Measurements from ENCODE around the gene OR6S1. TPM values are rescaled to one million over a fixed set of nuclear protein-coding genes. Genes with fewer than 3 reads are reported as not detected.

Gene OR6S1
- total and polyA plus RNA-seq, 2 experiments from 2014 or later: not detected

GRCh38 chr14:20612403-20612802 is 29.1 kb downstream of the OR6S1 start:
- no peaks in the 10 kb centered on the region for H4K20me1 ChIP-seq (ENCODE audit: insufficient read depth, poor library complexity, severe bottlenecking)
- peak overlapping the region; percentile 75 for H3K4me2 ChIP-seq
- H3K79me2 ChIP-seq: no peaks in the 10 kb centered on the region
- 72% methylated on average over 5 of the region's 5 CpGs for WGBS (ENCODE audit: low lambda C conversion rate, missing lambda C conversion rate)
- no peaks in the 10 kb centered on the region for H3K27me3 ChIP-seq
- no peak overlapping the region for H3K4me3 ChIP-seq
- no peak for DNase-seq (ENCODE audit: low spot score)
- peaks cover 3% of the 10 kb centered on the region for H3K4me1 ChIP-seq (ENCODE audit: insufficient read depth)
- H3K27ac ChIP-seq: no peak overlapping the region
- TF ChIP-seq EZH2 (IDR thresholded peaks at IDR 0.05; ENCODE audit: borderline replicate concordance) (no peak), EZH2phosphoT487 (IDR thresholded peaks at IDR 0.05; ENCODE audit: low read depth, severe bottlenecking, unreplicated experiment) (no peak), CTCF (IDR thresholded peaks at IDR 0.05; ENCODE audit: poor library complexity) (no peak)
- H3K9me3 ChIP-seq (ENCODE audit: low read depth): no peaks in the 10 kb centered on the region
- H3K36me3 ChIP-seq (replicated peaks; ENCODE audit: insufficient read depth, low read depth): no peaks in the 10 kb centered on the region
- H3K9me2 ChIP-seq (replicated peaks; ENCODE audit: insufficient read depth): no peaks in the 10 kb centered on the region
- H2AFZ ChIP-seq: no peak overlapping the region

DNA sequence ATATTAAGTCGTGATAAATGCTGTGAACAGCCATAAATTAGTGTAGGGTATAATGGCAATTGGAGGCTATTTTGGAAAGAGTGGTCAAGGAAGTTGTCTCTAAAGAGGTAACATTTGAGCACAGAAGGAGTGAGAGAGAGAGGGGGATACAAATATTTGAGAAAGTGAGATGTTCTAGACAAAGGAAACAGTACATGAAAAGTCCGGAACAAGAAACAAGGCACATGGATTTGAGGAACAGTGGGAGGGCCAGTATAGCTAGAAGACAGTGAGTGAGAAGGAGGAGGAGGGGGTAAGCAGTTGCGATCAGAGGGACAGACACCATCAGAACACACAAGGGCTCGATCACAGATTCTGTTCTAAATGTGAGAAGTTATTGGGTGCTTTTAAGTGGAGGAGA is 30.2 kb downstream of the OR6S1 start:
- TF ChIP-seq EZH2phosphoT487 (IDR thresholded peaks at IDR 0.05; ENCODE audit: low read depth, severe bottlenecking, unreplicated experiment) (no peak), CTCF (IDR thresholded peaks at IDR 0.05; ENCODE audit: poor library complexity) (no peak), EZH2 (IDR thresholded peaks at IDR 0.05; ENCODE audit: borderline replicate concordance) (no peak)
- no peak overlapping the region for H3K4me2 ChIP-seq

GRCh38 chr14:20610002-20610765 is 31.3 kb downstream of the OR6S1 start:
- Histone ChIP-seq H3K4me3 (peak overlapping the region; percentile 73), H3K79me2 (no peaks in the 10 kb centered on the region), H3K4me2 (peak overlapping the region; percentile 78), H4K20me1 (ENCODE audit: insufficient read depth, poor library complexity, severe bottlenecking) (no peaks in the 10 kb centered on the region), H3K4me1 (ENCODE audit: insufficient read depth) (peaks cover 3% of the 10 kb centered on the region), H3K27me3 (no peaks in the 10 kb centered on the region), H3K27ac (peak overlapping the region; percentile 70), H3K9me3 (ENCODE audit: low read depth) (no peaks in the 10 kb centered on the region), H2AFZ (peak overlapping the region; percentile 77), H3K36me3 (replicated peaks; ENCODE audit: insufficient read depth, low read depth) (no peaks in the 10 kb centered on the region), H3K9me2 (replicated peaks; ENCODE audit: insufficient read depth) (no peaks in the 10 kb centered on the region)
- no peak for TF ChIP-seq CTCF (IDR thresholded peaks at IDR 0.05; ENCODE audit: poor library complexity)
- no peak for TF ChIP-seq EZH2 (IDR thresholded peaks at IDR 0.05; ENCODE audit: borderline replicate concordance)
- WGBS (ENCODE audit: low lambda C conversion rate, missing lambda C conversion rate): 12% methylated on average over 27 of the region's 27 CpGs
- peak; percentile 83 for DNase-seq (ENCODE audit: low spot score)

More for the DNA sequence above, 30.2 kb downstream of the OR6S1 start:
- Histone ChIP-seq H2AFZ (no peak overlapping the region), H3K9me3 (ENCODE audit: low read depth) (no peaks in the 10 kb centered on the region), H3K27ac (no peak overlapping the region), H3K27me3 (no peaks in the 10 kb centered on the region), H3K4me1 (ENCODE audit: insufficient read depth) (peaks cover 3% of the 10 kb centered on the region), H3K79me2 (no peaks in the 10 kb centered on the region), H3K36me3 (replicated peaks; ENCODE audit: insufficient read depth, low read depth) (no peaks in the 10 kb centered on the region), H4K20me1 (ENCODE audit: insufficient read depth, poor library complexity, severe bottlenecking) (no peaks in the 10 kb centered on the region), H3K9me2 (replicated peaks; ENCODE audit: insufficient read depth) (no peaks in the 10 kb centered on the region), H3K4me3 (no peak overlapping the region)
- DNase-seq (ENCODE audit: low spot score): no peak
- 79% methylated on average over 4 of the region's 4 CpGs for WGBS (ENCODE audit: low lambda C conversion rate, missing lambda C conversion rate)

Measured in hepatocyte (in vitro differentiated cells).